Natural killer cell (primary cell): ENCODE data around the gene KTN1. TPM values are rescaled to one million over a fixed set of nuclear protein-coding genes. Genes with fewer than 3 reads are reported as not detected.

Experiments used
- ATAC-seq, 3 donors: fragments of 150-1000 bp in 2 of 3; fragments of 200-7000 bp in 1 of 3; cut with Tn5 transposase; 1 replicate in 1 of 3; 2 replicates in 2 of 3; pipeline ENCODE4 v1.10.0; 2021; ENCODE audit warnings: mild to moderate bottlenecking in 2 of 3, moderate library complexity in 2 of 3
- DNase-seq, 2 donors: peaks; one replicate each; pipeline versions ENCODE4 v3.0.0 to v3.0.0-alpha.2; 2013 to 2021; ENCODE audit warnings: mixed read lengths in 1 of 2
- H3K27ac ChIP-seq: one replicate; pipeline ENCODE4 v1.5.1; 2013; ENCODE audit warnings: mild to moderate bottlenecking, low read length
- H3K27me3 ChIP-seq: one replicate; pipeline ENCODE4 v1.6.1; 2013; ENCODE audit warnings: low read length; ENCODE audit not compliant: control insufficient read depth, insufficient read depth
- H3K36me3 ChIP-seq: one replicate; pipeline ENCODE4 v1.6.1; 2013; ENCODE audit warnings: low read length; ENCODE audit not compliant: control insufficient read depth, insufficient read depth
- H3K4me1 ChIP-seq: one replicate; pipeline ENCODE4 v1.6.1; 2013; ENCODE audit warnings: low read length; ENCODE audit not compliant: control insufficient read depth, insufficient read depth
- H3K4me3 ChIP-seq: one replicate; pipeline ENCODE4 v1.5.1; 2013; ENCODE audit warnings: low read length
- H3K9me3 ChIP-seq: one replicate; pipeline ENCODE4 v1.6.1; 2013; ENCODE audit warnings: low read length; ENCODE audit not compliant: control insufficient read depth, insufficient read depth
- H3K27ac Mint-ChIP-seq, 2 donors: one replicate each; pipeline ENCODE4 v1.8.0; 2022; ENCODE audit warnings: mild to moderate bottlenecking in 2 of 2, mixed read lengths in 2 of 2, moderate library complexity in 1 of 2
- H3K27me3 Mint-ChIP-seq, 2 donors: one replicate each; pipeline ENCODE4 v1.8.0; 2022; ENCODE audit warnings: low read depth in 2 of 2, mixed read lengths in 2 of 2
- H3K36me3 Mint-ChIP-seq: one replicate; pipeline ENCODE4 v1.8.0; 2022; ENCODE audit warnings: mixed read lengths
- H3K4me1 Mint-ChIP-seq, 2 donors: one replicate each; pipeline ENCODE4 v1.8.0; 2022; ENCODE audit warnings: mixed read lengths in 2 of 2
- H3K4me3 Mint-ChIP-seq: one replicate; pipeline ENCODE4 v1.8.0; 2022; ENCODE audit warnings: mild to moderate bottlenecking, moderate library complexity, mixed read lengths
- H3K9me3 Mint-ChIP-seq, 2 donors: one replicate each; pipeline ENCODE4 v1.8.0; 2022; ENCODE audit warnings: mixed read lengths in 2 of 2
- WGBS: methylation state at CpG from one replicate; pipeline ENCODE4 v1.1.7; 2013; ENCODE audit warnings: missing lambda C conversion rate; ENCODE audit not compliant: insufficient coverage; 5-methylcytosine and 5-hydroxymethylcytosine counted together
- intact Hi-C: fragments of 100-400 bp; cut with micrococcal nuclease; formaldehyde crosslinking; loops from one replicate; pipeline ENCODE4 v1.14.2; 2022
- total RNA-seq, 4 donors: library from RNA; stranded (reverse); fragments of 120-200 nt in 1 of 4; gene quantifications; one replicate each; pipeline versions ENCODE4 v1.2.3 to v1.2.4, GENCODE V29; 2013 to 2022
- TF ChIP-seq, protein P1 (sequence below): fragments of 200-600 bp; IDR thresholded peaks from one replicate; pipeline ENCODE4 v1.8.0; 2022; ENCODE audit warnings: antibody characterized with exemption

The KTN1 gene
- total RNA-seq, 3 donors from 2014 or later (not counting 1 experiment from before 2014, with no cell fraction given), result 63.1 to 96.7 (median 72.8) TPM

DNA sequence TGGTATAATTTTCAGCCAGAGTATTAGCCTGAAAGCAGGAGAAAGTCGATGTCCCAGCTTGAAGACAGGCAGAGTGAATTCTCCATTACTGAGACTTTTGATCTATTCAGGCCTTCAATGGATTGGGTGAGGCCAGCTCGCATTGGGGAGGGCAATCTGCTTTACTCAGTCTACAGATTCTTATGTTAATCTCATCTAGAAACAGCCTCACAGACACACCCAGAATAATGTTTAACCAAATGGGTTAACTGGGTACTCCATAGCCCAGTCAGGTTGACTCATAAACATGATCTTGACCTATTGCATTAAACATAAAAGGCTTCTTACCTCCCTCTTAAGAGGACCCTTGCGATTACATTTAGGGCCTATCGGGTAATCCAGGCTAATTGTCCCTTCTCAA, 118.0 kb downstream of the KTN1 start:
- H3K27ac Mint-ChIP-seq, result no peak overlapping the region
- no peaks in the 10 kb centered on the region for H3K4me1 Mint-ChIP-seq
- no peaks in the 10 kb centered on the region for H3K27me3 ChIP-seq
- intact Hi-C loops, result no loop called here
- TF ChIP-seq, protein P1, sequence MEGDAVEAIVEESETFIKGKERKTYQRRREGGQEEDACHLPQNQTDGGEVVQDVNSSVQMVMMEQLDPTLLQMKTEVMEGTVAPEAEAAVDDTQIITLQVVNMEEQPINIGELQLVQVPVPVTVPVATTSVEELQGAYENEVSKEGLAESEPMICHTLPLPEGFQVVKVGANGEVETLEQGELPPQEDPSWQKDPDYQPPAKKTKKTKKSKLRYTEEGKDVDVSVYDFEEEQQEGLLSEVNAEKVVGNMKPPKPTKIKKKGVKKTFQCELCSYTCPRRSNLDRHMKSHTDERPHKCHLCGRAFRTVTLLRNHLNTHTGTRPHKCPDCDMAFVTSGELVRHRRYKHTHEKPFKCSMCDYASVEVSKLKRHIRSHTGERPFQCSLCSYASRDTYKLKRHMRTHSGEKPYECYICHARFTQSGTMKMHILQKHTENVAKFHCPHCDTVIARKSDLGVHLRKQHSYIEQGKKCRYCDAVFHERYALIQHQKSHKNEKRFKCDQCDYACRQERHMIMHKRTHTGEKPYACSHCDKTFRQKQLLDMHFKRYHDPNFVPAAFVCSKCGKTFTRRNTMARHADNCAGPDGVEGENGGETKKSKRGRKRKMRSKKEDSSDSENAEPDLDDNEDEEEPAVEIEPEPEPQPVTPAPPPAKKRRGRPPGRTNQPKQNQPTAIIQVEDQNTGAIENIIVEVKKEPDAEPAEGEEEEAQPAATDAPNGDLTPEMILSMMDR, result no peak
- DNase-seq, result no peak
- WGBS, result 93% methylated on average over 4 of the region's 4 CpGs
- no peak overlapping the region for H3K27ac ChIP-seq
- no peaks in the 10 kb centered on the region for H3K9me3 ChIP-seq
- H3K4me3 ChIP-seq, result no peak overlapping the region
- no peak overlapping the region for H3K4me3 Mint-ChIP-seq
- no peaks in the 10 kb centered on the region for H3K9me3 Mint-ChIP-seq
- no peak for ATAC-seq
- no peaks in the 10 kb centered on the region for H3K27me3 Mint-ChIP-seq
- no peaks in the 10 kb centered on the region for H3K36me3 Mint-ChIP-seq
- H3K36me3 ChIP-seq, result no peaks in the 10 kb centered on the region
- H3K4me1 ChIP-seq, result no peaks in the 10 kb centered on the region

- Mint-ChIP-seq H3K4me3 (no peak overlapping the region), H3K27me3 (no peaks in the 10 kb centered on the region), H3K27ac (no peak overlapping the region), H3K4me1 (no peaks in the 10 kb centered on the region), H3K36me3 (no peaks in the 10 kb centered on the region), H3K9me3 (no peaks in the 10 kb centered on the region)
- Histone ChIP-seq H3K27ac (no peak overlapping the region), H3K36me3 (no peaks in the 10 kb centered on the region), H3K4me1 (no peaks in the 10 kb centered on the region), H3K4me3 (no peak overlapping the region), H3K9me3 (no peaks in the 10 kb centered on the region), H3K27me3 (no peaks in the 10 kb centered on the region)
- 93% methylated on average over 7 of the region's 7 CpGs for WGBS
- DNase-seq (no peak), ATAC-seq (no peak)
- TF ChIP-seq, protein P1, result no peak
- intact Hi-C loops, result no loop called here
These were observed 119.4 kb downstream of the KTN1 start for GRCh38 chr14:55699131-55700057.

- H3K27me3 Mint-ChIP-seq, result no peaks in the 10 kb centered on the region
- Histone ChIP-seq H3K4me1 (no peaks in the 10 kb centered on the region), H3K9me3 (no peaks in the 10 kb centered on the region), H3K27me3 (no peaks in the 10 kb centered on the region), H3K4me3 (no peak overlapping the region), H3K27ac (no peak overlapping the region), H3K36me3 (no peaks in the 10 kb centered on the region)
- H3K27ac Mint-ChIP-seq, result no peak overlapping the region
- H3K4me3 Mint-ChIP-seq, result no peak overlapping the region
- 93% methylated on average over 1 of the region's 1 CpG for WGBS
- no peaks in the 10 kb centered on the region for H3K9me3 Mint-ChIP-seq
- no peak for ATAC-seq
- DNase-seq, result no peak
- no peaks in the 10 kb centered on the region for H3K4me1 Mint-ChIP-seq
- H3K36me3 Mint-ChIP-seq, result no peaks in the 10 kb centered on the region
- TF ChIP-seq, protein P1, result no peak
- intact Hi-C loops, result no loop called here
These were observed 121.6 kb downstream of the KTN1 start for GRCh38 chr14:55701638-55702037.
